Measurements from ENCODE around the gene PCDHAC1. TPM values are rescaled to one million over a fixed set of nuclear protein-coding genes. Genes with fewer than 3 reads are reported as not detected.

Gene PCDHAC1
- total RNA-seq, 1 experiment from 2014 or later: 0.10 TPM

- in situ Hi-C loops (cut with HindIII; ENCODE audit: low pct_unique_long_range_greater_than_20kb, low sequenced_read_pairs): no loop called here
- DNase-seq (ENCODE audit: low read depth): peak; percentile 72
These were observed 40.5 kb downstream of the PCDHAC1 start, which contains the start of gene PCDHAC2 for GRCh38 chr5:140966293-140967225. TSS of gene PCDHAC2 (plus strand) at chr5:140966476. CDS start at chr5:140966767, 291 bp downstream.

DNA sequence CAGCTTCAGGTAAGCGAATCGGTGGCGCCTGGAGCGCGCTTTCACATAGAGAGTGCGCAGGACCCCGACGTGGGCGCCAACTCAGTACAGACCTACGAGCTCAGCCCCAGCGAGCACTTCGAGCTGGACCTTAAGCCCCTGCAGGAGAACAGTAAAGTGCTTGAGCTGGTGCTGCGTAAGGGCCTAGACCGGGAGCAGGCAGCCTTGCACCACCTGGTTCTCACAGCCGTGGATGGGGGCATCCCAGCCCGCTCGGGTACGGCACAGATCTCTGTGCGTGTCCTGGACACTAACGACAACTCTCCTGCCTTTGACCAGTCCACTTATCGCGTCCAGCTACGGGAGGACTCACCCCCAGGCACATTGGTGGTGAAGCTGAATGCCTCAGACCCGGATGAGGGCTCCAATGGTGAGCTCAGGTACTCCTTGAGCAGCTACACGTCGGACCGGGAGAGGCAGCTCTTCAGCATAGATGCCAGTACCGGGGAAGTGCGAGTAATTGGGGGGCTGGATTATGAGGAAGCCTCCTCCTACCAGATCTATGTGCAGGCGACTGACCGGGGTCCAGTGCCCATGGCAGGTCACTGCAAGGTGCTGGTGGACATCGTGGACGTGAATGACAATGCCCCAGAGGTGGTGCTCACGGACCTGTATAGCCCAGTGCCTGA is 41.3 kb downstream of the PCDHAC1 start:
- in situ Hi-C loops (cut with HindIII; ENCODE audit: low pct_unique_long_range_greater_than_20kb, low sequenced_read_pairs): no loop called here
- no peak for DNase-seq (ENCODE audit: low read depth)

GRCh38 chr5:140969880-140970279 is 43.8 kb downstream of the PCDHAC1 start:
- DNase-seq (ENCODE audit: low read depth): no peak
- in situ Hi-C loops (cut with HindIII; ENCODE audit: low pct_unique_long_range_greater_than_20kb, low sequenced_read_pairs): no loop called here

GRCh38 chr5:140973550-140973949 is 47.5 kb downstream of the PCDHAC1 start:
- in situ Hi-C loops (cut with HindIII; ENCODE audit: low pct_unique_long_range_greater_than_20kb, low sequenced_read_pairs): no loop called here
- no peak for DNase-seq (ENCODE audit: low read depth)

DNA sequence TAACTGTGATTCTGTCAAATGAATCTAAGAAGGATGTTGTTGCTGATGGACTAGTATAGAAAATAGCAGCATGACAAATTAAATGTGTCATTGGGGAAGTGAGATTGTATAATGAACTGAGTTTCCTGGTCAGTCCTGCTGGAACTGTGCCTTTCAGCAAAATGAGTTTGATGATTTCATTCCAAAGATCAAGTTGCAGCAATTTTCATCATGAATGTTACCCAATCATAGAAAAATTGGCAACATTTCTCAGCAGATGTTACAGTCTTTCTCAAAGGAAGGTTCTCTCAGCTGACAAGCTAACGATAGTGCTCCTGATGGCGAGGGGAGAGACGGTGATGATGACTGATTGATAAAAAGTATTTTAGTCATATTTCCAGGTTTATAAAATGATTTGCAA is 50.9 kb downstream of the PCDHAC1 start:
- DNase-seq (ENCODE audit: low read depth): no peak
- in situ Hi-C loops (cut with HindIII; ENCODE audit: low pct_unique_long_range_greater_than_20kb, low sequenced_read_pairs): no loop called here

DNA sequence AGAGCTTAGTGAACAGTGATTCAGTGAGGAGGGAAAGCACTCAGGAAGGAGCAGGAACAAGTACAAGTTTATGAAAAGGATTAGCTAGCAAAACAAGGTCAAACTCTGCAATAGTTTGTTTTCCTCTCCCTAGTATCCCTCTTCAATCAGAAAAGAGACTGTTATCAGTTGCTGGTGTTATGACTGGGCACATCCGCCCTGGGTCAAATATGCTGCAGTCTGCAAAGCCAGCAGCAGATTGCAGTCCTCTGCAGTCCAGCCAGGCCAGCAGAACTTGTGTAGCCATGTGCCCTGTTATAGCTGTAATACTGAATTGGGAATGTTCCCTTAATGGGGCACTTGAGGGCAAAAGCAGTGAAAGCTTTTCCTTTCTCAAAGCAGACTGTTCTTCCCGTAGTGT is 52.2 kb downstream of the PCDHAC1 start:
- no peak for DNase-seq (ENCODE audit: low read depth)
- in situ Hi-C loops (cut with HindIII; ENCODE audit: low pct_unique_long_range_greater_than_20kb, low sequenced_read_pairs): no loop called here

DNA sequence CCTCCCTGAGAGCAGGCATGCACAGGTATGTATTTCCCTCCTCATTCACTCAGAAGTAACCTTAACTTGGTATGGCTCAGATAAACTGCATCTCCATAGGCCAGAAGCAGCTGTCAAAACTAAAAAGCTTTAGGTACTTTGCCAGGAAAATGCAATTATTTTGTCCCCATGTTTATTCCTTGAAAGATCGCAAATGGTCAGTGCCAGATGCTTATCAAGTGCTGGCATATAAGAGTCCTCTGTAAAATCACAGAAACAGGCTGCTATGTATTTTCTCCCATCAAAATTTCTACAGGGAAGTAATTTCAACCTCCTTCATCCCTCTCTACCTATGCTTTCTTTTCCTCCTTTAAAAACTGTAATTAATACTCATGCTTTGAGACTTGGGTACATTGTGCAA is 52.9 kb downstream of the PCDHAC1 start:
- DNase-seq (ENCODE audit: low read depth): no peak
- in situ Hi-C loops (cut with HindIII; ENCODE audit: low pct_unique_long_range_greater_than_20kb, low sequenced_read_pairs): no loop called here

Other genes starting within 250 kb of the PCDHAC1 start
- 50.1 and 61.3 TPM in 2 replicates for gene HARS1, start 234.9 kb upstream of the PCDHAC1 start, total RNA-seq (2014; rRNA removed; shearing (Covaris generic); ENCODE audit: low replicate concordance)
- gene HARS2, start 234.8 kb upstream of the PCDHAC1 start, total RNA-seq (2014; rRNA removed; shearing (Covaris generic); ENCODE audit: low replicate concordance): 30.0 and 41.5 TPM in 2 replicates
- gene ZMAT2, start 225.9 kb upstream of the PCDHAC1 start, total RNA-seq (2014; rRNA removed; shearing (Covaris generic); ENCODE audit: low replicate concordance): 77.7 and 99.3 TPM in 2 replicates
- gene PCDHA1, start 140.2 kb upstream of the PCDHAC1 start, total RNA-seq (2014; rRNA removed; shearing (Covaris generic); ENCODE audit: low replicate concordance): not detected in 2 replicates
- not detected in 2 replicates for gene PCDHA2, start 131.4 kb upstream of the PCDHAC1 start, total RNA-seq (2014; rRNA removed; shearing (Covaris generic); ENCODE audit: low replicate concordance)
- 0.10 TPM in 1 of 2 replicates, not detected in the other for gene PCDHA3, start 125.2 kb upstream of the PCDHAC1 start, total RNA-seq (2014; rRNA removed; shearing (Covaris generic); ENCODE audit: low replicate concordance)
- 10.8 and 11.5 TPM in 2 replicates for gene PCDHA4, start 119.2 kb upstream of the PCDHAC1 start, total RNA-seq (2014; rRNA removed; shearing (Covaris generic); ENCODE audit: low replicate concordance)
- 2.5 and 2.8 TPM in 2 replicates for gene PCDHA5, start 104.7 kb upstream of the PCDHAC1 start, total RNA-seq (2014; rRNA removed; shearing (Covaris generic); ENCODE audit: low replicate concordance)
- gene PCDHA6, start 98.3 kb upstream of the PCDHAC1 start, total RNA-seq (2014; rRNA removed; shearing (Covaris generic); ENCODE audit: low replicate concordance): 0.34 TPM in 1 of 2 replicates, not detected in the other
- 0.10 TPM in 1 of 2 replicates, not detected in the other for gene PCDHA7, start 92.0 kb upstream of the PCDHAC1 start, total RNA-seq (2014; rRNA removed; shearing (Covaris generic); ENCODE audit: low replicate concordance)
- 0.51 TPM in 1 of 2 replicates, not detected in the other for gene PCDHA8, start 85.1 kb upstream of the PCDHAC1 start, total RNA-seq (2014; rRNA removed; shearing (Covaris generic); ENCODE audit: low replicate concordance)
- gene PCDHA9, start 77.9 kb upstream of the PCDHAC1 start, total RNA-seq (2014; rRNA removed; shearing (Covaris generic); ENCODE audit: low replicate concordance): not detected in 2 replicates
- 0.03 and 0.06 TPM in 2 replicates for gene PCDHA10, start 70.4 kb upstream of the PCDHAC1 start, total RNA-seq (2014; rRNA removed; shearing (Covaris generic); ENCODE audit: low replicate concordance)
- gene PCDHA11, start 57.3 kb upstream of the PCDHAC1 start, total RNA-seq (2014; rRNA removed; shearing (Covaris generic); ENCODE audit: low replicate concordance): 5.6 TPM in 1 of 2 replicates, not detected in the other
- not detected in 2 replicates for gene PCDHA12, start 51.0 kb upstream of the PCDHAC1 start, total RNA-seq (2014; rRNA removed; shearing (Covaris generic); ENCODE audit: low replicate concordance)
- not detected in 2 replicates for gene PCDHA13, start 44.2 kb upstream of the PCDHAC1 start, total RNA-seq (2014; rRNA removed; shearing (Covaris generic); ENCODE audit: low replicate concordance)
- gene PCDHAC2, start 40.2 kb downstream of the PCDHAC1 start, total RNA-seq (2014; rRNA removed; shearing (Covaris generic); ENCODE audit: low replicate concordance): 2.8 and 4.6 TPM in 2 replicates
- gene PCDHB1, start 125.1 kb downstream of the PCDHAC1 start, total RNA-seq (2014; rRNA removed; shearing (Covaris generic); ENCODE audit: low replicate concordance): not detected in 2 replicates
- not detected in 2 replicates for gene PCDHB2, start 168.3 kb downstream of the PCDHAC1 start, total RNA-seq (2014; rRNA removed; shearing (Covaris generic); ENCODE audit: low replicate concordance)
- gene PCDHB3, start 174.2 kb downstream of the PCDHAC1 start, total RNA-seq (2014; rRNA removed; shearing (Covaris generic); ENCODE audit: low replicate concordance): not detected in 2 replicates
- not detected in 2 replicates for gene PCDHB4, start 195.5 kb downstream of the PCDHAC1 start, total RNA-seq (2014; rRNA removed; shearing (Covaris generic); ENCODE audit: low replicate concordance)
- gene PCDHB5, start 208.9 kb downstream of the PCDHAC1 start, total RNA-seq (2014; rRNA removed; shearing (Covaris generic); ENCODE audit: low replicate concordance): 13.9 and 17.1 TPM in 2 replicates
- gene PCDHB6, start 223.8 kb downstream of the PCDHAC1 start, total RNA-seq (2014; rRNA removed; shearing (Covaris generic); ENCODE audit: low replicate concordance): not detected in 2 replicates
- 0.90 and 1.2 TPM in 2 replicates for gene PCDHB7, start 246.3 kb downstream of the PCDHAC1 start, total RNA-seq (2014; rRNA removed; shearing (Covaris generic); ENCODE audit: low replicate concordance)